Measurements from ENCODE around the gene FXYD5.

FXYD5 gene

GRCh38 chr19:35162471-35163326 is 8.2 kb downstream of the FXYD5 start:
- ChIA-PET POLR2A (no interaction called here), CTCF (no interaction called here)
- TF ChIP-seq SP1 (IDR thresholded peaks at IDR 0.05): no peak
- DNase-seq (ENCODE audit: extremely low spot score): no peak

- no peak for DNase-seq (ENCODE audit: extremely low spot score)
- ChIA-PET CTCF (no interaction called here), POLR2A (no interaction called here)
- no peak for TF ChIP-seq LEF1 (IDR thresholded peaks at IDR 0.05; ENCODE audit: borderline replicate concordance)
These were observed 9.9 kb downstream of the FXYD5 start for GRCh38 chr19:35164418-35164817.

DNA sequence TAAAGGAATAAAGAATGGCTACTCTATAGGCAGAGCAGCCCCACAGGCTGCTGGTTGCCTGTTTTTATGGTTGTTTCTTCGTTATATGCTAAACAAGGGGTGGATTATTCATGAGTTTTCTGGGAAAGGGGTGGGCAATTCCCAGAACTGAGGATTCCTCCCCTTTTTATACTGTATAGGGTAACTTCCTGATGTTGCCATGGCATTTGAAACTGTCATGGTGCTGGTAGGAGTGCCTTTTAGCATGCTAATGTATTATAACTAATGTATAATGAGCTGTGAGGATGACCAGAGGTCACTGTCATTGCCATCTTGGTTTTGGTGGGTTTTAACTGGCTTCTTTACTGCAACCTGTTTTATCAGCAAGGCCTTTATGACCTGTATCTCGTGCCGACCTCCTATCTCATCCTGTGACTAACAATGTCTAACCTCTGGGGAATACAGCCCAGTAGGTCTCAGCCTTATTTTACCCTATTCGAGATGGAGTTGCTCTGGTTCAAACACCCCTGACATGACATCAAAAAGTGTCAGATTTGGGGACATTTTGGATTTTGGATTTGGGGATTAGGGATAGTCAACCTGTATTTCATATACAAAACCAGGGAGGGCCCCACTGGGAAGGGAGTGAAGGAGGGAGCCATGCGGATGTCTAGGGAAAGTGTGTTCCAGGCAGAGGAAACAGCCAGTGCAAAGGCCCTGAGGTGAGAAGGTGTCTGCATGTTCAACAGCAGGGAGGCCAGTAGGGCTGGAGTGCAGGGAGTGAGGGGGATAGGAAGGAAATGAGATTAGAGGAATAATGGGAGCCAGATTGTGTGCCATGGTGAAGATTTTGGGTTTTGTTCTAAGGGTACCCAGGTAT is 10.9 kb downstream of the FXYD5 start:
- ChIA-PET POLR2A (no interaction called here), CTCF (no interaction called here)
- TF ChIP-seq NFRKB (IDR thresholded peaks at IDR 0.05) (no peak), CTBP1 (IDR thresholded peaks at IDR 0.05; ENCODE audit: borderline replicate concordance) (no peak), LEF1 (IDR thresholded peaks at IDR 0.05; ENCODE audit: borderline replicate concordance) (no peak), ELF4 (IDR thresholded peaks at IDR 0.05) (no peak), SUZ12 (IDR thresholded peaks at IDR 0.05) (no peak), SP1 (IDR thresholded peaks at IDR 0.05) (no peak), TARDBP (IDR thresholded peaks at IDR 0.05) (no peak), HDGF (IDR thresholded peaks at IDR 0.05; ENCODE audit: borderline replicate concordance) (no peak), ZNF384 (IDR thresholded peaks at IDR 0.05) (no peak), BHLHE40 (IDR thresholded peaks at IDR 0.05; ENCODE audit: borderline replicate concordance) (no peak), FOXA1 (IDR thresholded peaks at IDR 0.05) (no peak), ARNT (IDR thresholded peaks at IDR 0.05) (no peak), FOXM1 (IDR thresholded peaks at IDR 0.05; ENCODE audit: borderline replicate concordance) (no peak), PKNOX1 (IDR thresholded peaks at IDR 0.05) (no peak), L3MBTL2 (conservative IDR thresholded peaks at IDR 0.05) (no peak), FOXK2 (IDR thresholded peaks at IDR 0.05) (no peak)
- DNase-seq (ENCODE audit: extremely low spot score): no peak

- POLR2A ChIA-PET: no interaction called here
- TF ChIP-seq ELF4 (IDR thresholded peaks at IDR 0.05) (no peak), SP1 (IDR thresholded peaks at IDR 0.05) (no peak), HDGF (IDR thresholded peaks at IDR 0.05; ENCODE audit: borderline replicate concordance) (no peak), PKNOX1 (IDR thresholded peaks at IDR 0.05) (no peak), FOXK2 (IDR thresholded peaks at IDR 0.05) (no peak), FOXM1 (IDR thresholded peaks at IDR 0.05; ENCODE audit: borderline replicate concordance) (no peak), L3MBTL2 (conservative IDR thresholded peaks at IDR 0.05) (no peak), BHLHE40 (IDR thresholded peaks at IDR 0.05; ENCODE audit: borderline replicate concordance) (no peak), CTBP1 (IDR thresholded peaks at IDR 0.05; ENCODE audit: borderline replicate concordance) (no peak), SUZ12 (IDR thresholded peaks at IDR 0.05) (no peak), ZNF384 (IDR thresholded peaks at IDR 0.05) (no peak), FOXA1 (IDR thresholded peaks at IDR 0.05) (no peak), ARNT (IDR thresholded peaks at IDR 0.05) (no peak), NFRKB (IDR thresholded peaks at IDR 0.05) (no peak), LEF1 (IDR thresholded peaks at IDR 0.05; ENCODE audit: borderline replicate concordance) (no peak)
- CTCF ChIA-PET: no interaction called here
- DNase-seq (ENCODE audit: extremely low spot score): no peak
These were observed 11.8 kb downstream of the FXYD5 start for GRCh38 chr19:35166100-35167063.

GRCh38 chr19:35167251-35168119 is 12.9 kb downstream of the FXYD5 start:
- POLR2A ChIA-PET: no interaction called here
- TF ChIP-seq L3MBTL2 (conservative IDR thresholded peaks at IDR 0.05) (no peak), FOXM1 (IDR thresholded peaks at IDR 0.05; ENCODE audit: borderline replicate concordance) (no peak), ZNF384 (IDR thresholded peaks at IDR 0.05) (no peak), PKNOX1 (IDR thresholded peaks at IDR 0.05) (no peak), TARDBP (IDR thresholded peaks at IDR 0.05) (no peak), NFRKB (IDR thresholded peaks at IDR 0.05) (no peak), FOXA1 (IDR thresholded peaks at IDR 0.05) (no peak), FOXK2 (IDR thresholded peaks at IDR 0.05) (no peak), SP1 (IDR thresholded peaks at IDR 0.05) (no peak), LEF1 (IDR thresholded peaks at IDR 0.05; ENCODE audit: borderline replicate concordance) (no peak), ARNT (IDR thresholded peaks at IDR 0.05) (no peak), HDGF (IDR thresholded peaks at IDR 0.05; ENCODE audit: borderline replicate concordance) (no peak), BHLHE40 (IDR thresholded peaks at IDR 0.05; ENCODE audit: borderline replicate concordance) (no peak), ELF4 (IDR thresholded peaks at IDR 0.05) (no peak)
- CTCF ChIA-PET: no interaction called here
- DNase-seq (ENCODE audit: extremely low spot score): no peak

All from HEK293T (cell line).